ENCODE measurements around the gene HIVEP3.

The HIVEP3 gene

DNA sequence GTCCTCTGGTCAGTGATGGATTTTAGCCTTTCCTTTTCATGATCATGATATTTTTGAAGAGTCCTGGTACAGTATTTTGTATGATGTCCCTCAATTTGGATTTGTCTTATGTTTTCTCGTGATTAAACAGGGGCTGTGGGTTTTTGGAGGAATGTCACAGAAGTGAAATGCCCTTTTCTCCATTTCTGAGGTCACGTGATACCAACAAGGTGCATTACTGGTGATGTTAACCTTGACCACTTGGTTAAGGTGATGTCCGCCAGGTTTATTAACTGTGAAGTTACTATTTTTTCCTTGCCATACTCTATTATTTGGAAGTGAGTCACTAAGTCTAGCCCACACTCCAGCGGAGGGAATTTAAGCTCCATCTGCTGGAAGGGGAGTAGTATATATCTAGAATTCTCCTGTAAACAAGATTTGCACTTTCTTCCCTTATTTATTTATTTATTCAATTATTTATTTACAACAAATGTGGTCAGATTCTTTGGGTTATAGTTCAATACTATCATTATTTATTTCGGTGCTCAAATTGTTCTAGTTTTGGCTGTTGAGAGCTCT, 123.4 kb downstream of the HIVEP3 start:
- Histone ChIP-seq H3K4me3 (IDR thresholded peaks at IDR 0.05; ENCODE audit: insufficient read depth, low read depth, low read length) (no peak overlapping the region), H3K36me3 (ENCODE audit: insufficient read depth) (no peaks in the 10 kb centered on the region), H3K4me2 (no peak overlapping the region), H2AFZ (ENCODE audit: low read depth) (no peak overlapping the region), H3K27me3 (ENCODE audit: insufficient read depth, low read depth) (no peaks in the 10 kb centered on the region), H3K27ac (no peak overlapping the region), H3K4me1 (ENCODE audit: low read depth, poor library complexity, severe bottlenecking) (peaks cover 10% of the 10 kb centered on the region), H4K20me1 (ENCODE audit: insufficient read depth) (no peaks in the 10 kb centered on the region), H3K79me2 (ENCODE audit: insufficient read depth, low read depth) (no peaks in the 10 kb centered on the region), H3K9ac (no peak overlapping the region)
- no peak for TF ChIP-seq CTCF (conservative IDR thresholded peaks at IDR 0.05; ENCODE audit: low read depth, low read length)

GRCh38 chr1:41794031-41794430, 124.7 kb downstream of the HIVEP3 start:
- Histone ChIP-seq H3K9ac (no peak overlapping the region), H3K4me2 (no peak overlapping the region), H3K27ac (no peak overlapping the region), H3K4me3 (IDR thresholded peaks at IDR 0.05; ENCODE audit: insufficient read depth, low read depth, low read length) (no peak overlapping the region), H4K20me1 (ENCODE audit: insufficient read depth) (no peaks in the 10 kb centered on the region), H2AFZ (ENCODE audit: low read depth) (no peak overlapping the region), H3K36me3 (ENCODE audit: insufficient read depth) (no peaks in the 10 kb centered on the region), H3K27me3 (ENCODE audit: insufficient read depth, low read depth) (no peaks in the 10 kb centered on the region), H3K4me1 (ENCODE audit: low read depth, poor library complexity, severe bottlenecking) (no peaks in the 10 kb centered on the region), H3K79me2 (ENCODE audit: insufficient read depth, low read depth) (no peaks in the 10 kb centered on the region)
- TF ChIP-seq CTCF (conservative IDR thresholded peaks at IDR 0.05; ENCODE audit: low read depth, low read length): no peak

DNA sequence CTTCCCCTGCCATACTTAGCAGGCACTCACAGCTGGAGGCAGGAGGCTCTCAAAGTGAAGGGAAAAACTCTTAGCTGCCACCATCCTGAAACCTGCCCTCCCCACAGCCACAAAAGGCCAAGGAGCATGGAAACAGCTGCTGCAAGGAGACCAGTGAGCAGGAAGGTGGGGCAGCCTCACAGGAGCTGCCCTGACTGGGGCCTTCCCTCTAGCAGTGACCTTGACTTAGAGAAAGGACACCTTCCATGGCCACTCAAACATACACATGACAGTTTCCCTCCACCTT, 126.3 kb downstream of the HIVEP3 start:
- H3K36me3 ChIP-seq (ENCODE audit: insufficient read depth): no peaks in the 10 kb centered on the region
- no peaks in the 10 kb centered on the region for H3K4me1 ChIP-seq (ENCODE audit: low read depth, poor library complexity, severe bottlenecking)
- H3K27ac ChIP-seq: no peak overlapping the region
- no peak overlapping the region for H3K9ac ChIP-seq
- no peaks in the 10 kb centered on the region for H3K79me2 ChIP-seq (ENCODE audit: insufficient read depth, low read depth)
- no peak overlapping the region for H2AFZ ChIP-seq (ENCODE audit: low read depth)
- H3K27me3 ChIP-seq (ENCODE audit: insufficient read depth, low read depth): no peaks in the 10 kb centered on the region
- no peak overlapping the region for H3K4me3 ChIP-seq (IDR thresholded peaks at IDR 0.05; ENCODE audit: insufficient read depth, low read depth, low read length)
- no peak for TF ChIP-seq CTCF (conservative IDR thresholded peaks at IDR 0.05; ENCODE audit: low read depth, low read length)
- H3K4me2 ChIP-seq: no peak overlapping the region
- no peaks in the 10 kb centered on the region for H4K20me1 ChIP-seq (ENCODE audit: insufficient read depth)

DNA sequence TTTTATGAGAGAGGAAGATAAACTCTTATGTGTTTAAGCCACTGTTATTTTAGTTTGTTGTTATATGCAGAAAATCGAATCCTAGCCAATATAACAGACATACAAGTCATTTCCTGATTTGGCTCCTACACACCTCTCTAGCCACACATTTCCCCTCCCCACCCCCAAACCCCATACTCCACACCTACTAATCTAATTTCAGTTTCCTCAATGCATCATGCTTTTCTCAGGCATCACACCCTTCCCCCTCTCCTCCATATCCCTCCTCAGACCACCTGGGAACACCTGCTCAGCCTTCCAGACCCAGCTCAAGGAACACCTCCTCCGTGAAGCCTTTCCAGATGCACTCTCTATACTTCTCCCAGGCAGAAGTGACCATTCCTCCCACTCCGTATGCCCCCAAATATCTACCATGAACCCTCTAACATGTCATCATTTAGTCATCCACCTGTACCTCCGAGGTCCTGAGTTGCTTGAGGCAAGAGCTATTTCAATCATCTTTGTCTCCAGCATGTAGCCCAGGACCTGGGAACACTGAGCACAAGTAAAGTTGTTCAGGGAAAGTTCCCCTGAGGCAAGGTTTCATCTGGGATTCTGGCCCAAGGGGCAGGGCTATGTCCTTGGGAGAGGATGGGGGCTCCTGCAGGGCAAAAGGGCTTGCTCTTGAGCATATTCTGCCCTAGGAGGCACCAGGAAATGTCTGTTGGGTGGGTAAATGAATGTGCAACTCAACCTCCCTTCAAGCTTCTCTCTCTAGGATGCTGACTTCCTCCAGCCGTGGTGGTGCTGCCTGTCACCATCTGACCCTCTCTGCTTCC, 126.8 kb downstream of the HIVEP3 start:
- Histone ChIP-seq H3K79me2 (ENCODE audit: insufficient read depth, low read depth) (no peaks in the 10 kb centered on the region), H3K27me3 (ENCODE audit: insufficient read depth, low read depth) (no peaks in the 10 kb centered on the region), H3K4me3 (IDR thresholded peaks at IDR 0.05; ENCODE audit: insufficient read depth, low read depth, low read length) (no peak overlapping the region), H3K36me3 (ENCODE audit: insufficient read depth) (no peaks in the 10 kb centered on the region), H2AFZ (ENCODE audit: low read depth) (no peak overlapping the region), H3K9ac (no peak overlapping the region), H3K4me2 (no peak overlapping the region), H3K27ac (no peak overlapping the region), H4K20me1 (ENCODE audit: insufficient read depth) (no peaks in the 10 kb centered on the region), H3K4me1 (ENCODE audit: low read depth, poor library complexity, severe bottlenecking) (no peaks in the 10 kb centered on the region)
- TF ChIP-seq CTCF (conservative IDR thresholded peaks at IDR 0.05; ENCODE audit: low read depth, low read length): no peak

All from KMS-11 (cell line).